Esophagus muscularis mucosa (tissue), 4 donors: ENCODE data around the gene MSI2. TPM values are rescaled to one million over a fixed set of nuclear protein-coding genes. Genes with fewer than 3 reads are reported as not detected.

Experiments
- DNase-seq: peaks from one replicate; pipeline ENCODE4 v3.0.0-alpha.2; 2017; ENCODE audit errors: extremely low spot score
- H3K27ac ChIP-seq, 4 donors: fragments of 200-600 bp; sonication (generic); replicated peaks in 1 of 4; 1 replicate in 3 of 4; 2 replicates in 1 of 4; pipeline ENCODE4 v1.5.1; 2016 to 2019; ENCODE audit warnings: mild to moderate bottlenecking in 1 of 4
- H3K27me3 ChIP-seq, 4 donors: fragments of 200-600 bp; sonication (generic); one replicate each; pipeline versions ENCODE4 v1.5.1 to v1.6.0; 2016 to 2019
- H3K36me3 ChIP-seq, 4 donors: fragments of 200-600 bp; sonication (generic); one replicate each; pipeline ENCODE4 v1.5.1; 2016 to 2019
- H3K4me1 ChIP-seq, 4 donors: fragments of 200-600 bp; sonication (generic); one replicate each; pipeline ENCODE4 v1.5.1; 2016 to 2019
- H3K4me3 ChIP-seq, 4 donors: fragments of 200-600 bp; sonication (generic); 1 replicate in 2 of 4; 2 replicates in 2 of 4; pipeline ENCODE4 v1.5.1; 2016 to 2019; ENCODE audit warnings: mild to moderate bottlenecking in 4 of 4, moderate library complexity in 1 of 4
- H3K9me3 ChIP-seq, 4 donors: fragments of 200-600 bp; sonication (generic); 1 replicate in 3 of 4; 2 replicates in 1 of 4; pipeline ENCODE4 v1.5.1; 2016 to 2019
- EP300 ChIP-seq: sonication (generic); formaldehyde crosslinking; IDR thresholded peaks from one replicate; pipeline ENCODE4 v1.6.1; 2017; ENCODE audit warnings: antibody characterized with exemption
- POLR2A ChIP-seq: fragments of 450-650 bp; IDR thresholded peaks from one replicate; pipeline ENCODE4 v1.6.1; 2017; ENCODE audit warnings: antibody characterized with exemption, moderate library complexity, mild to moderate bottlenecking, low read depth
- POLR2AphosphoS5 ChIP-seq, 2 donors: sonication (generic); formaldehyde crosslinking; IDR thresholded peaks; one replicate each; pipeline ENCODE4 v1.6.1; 2017; ENCODE audit warnings: antibody characterized with exemption in 2 of 2
- WGBS: methylation state at CpG from one replicate; pipeline ENCODE4 v1.1.5; 2018; 5-methylcytosine and 5-hydroxymethylcytosine counted together
- intact Hi-C: fragments of 100-400 bp; cut with DNase I; formaldehyde crosslinking; loops from one replicate; pipeline ENCODE4 v1.15.1; 2023
- total RNA-seq, 4 donors: library from RNA; depleted of rRNA; stranded (reverse); fragments of >200 nt; gene quantifications; one replicate each; pipeline versions ENCODE4 v1.1.0 to v1.2.1, GENCODE V29; 2016
- TF ChIP-seq, protein P1 (sequence below), 3 experiments: fragments of 200-600 bp in 2 of 3; fragments of 450-650 bp in 1 of 3; sonication (generic) in 2 of 3; IDR thresholded peaks; one replicate each; pipeline ENCODE4 v1.5.1; 2017 to 2019; ENCODE audit warnings: antibody characterized with exemption in 3 of 3, mild to moderate bottlenecking in 2 of 3, moderate library complexity in 1 of 3

Gene MSI2
- total RNA-seq, 4 donors from 2014 or later = 28.8 to 39.0 (median 29.6) TPM

DNA sequence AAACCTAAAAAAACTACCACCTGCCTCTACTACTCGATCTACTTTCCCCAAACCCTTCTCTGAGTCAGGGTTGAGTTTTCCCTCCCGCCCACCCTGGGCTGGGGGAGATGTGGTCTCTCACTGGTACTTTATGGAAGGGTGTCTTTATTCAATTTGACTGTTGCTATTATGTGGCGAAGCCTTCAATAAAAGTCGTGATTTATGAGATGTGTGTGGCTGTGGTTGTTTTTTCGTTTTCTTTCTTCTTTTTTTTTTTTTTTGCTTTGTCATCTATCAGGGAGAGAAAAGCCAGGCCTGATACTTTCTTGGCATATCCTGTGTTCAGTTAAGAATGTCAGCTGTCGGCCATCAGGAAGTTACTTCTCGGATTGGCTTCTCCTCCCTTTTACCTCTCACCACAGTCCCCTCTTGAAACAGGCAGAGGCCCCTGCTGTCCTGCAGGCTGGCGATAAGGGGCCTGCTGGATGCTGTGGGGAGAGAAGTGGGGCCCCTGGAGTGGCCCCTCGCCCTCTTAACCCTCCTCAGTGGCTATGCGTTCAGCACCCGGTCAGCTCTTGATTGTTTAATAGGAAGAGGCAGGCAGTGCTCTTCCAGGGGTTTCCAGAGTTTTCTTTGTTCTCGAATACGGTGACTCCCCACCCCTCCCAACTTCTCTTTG, 123.0 kb downstream of the MSI2 start:
- no peaks in the 10 kb centered on the region for H3K36me3 ChIP-seq
- no peaks in the 10 kb centered on the region for H3K27me3 ChIP-seq
- H3K4me1 ChIP-seq = peaks cover 0 to 18% (median 13%) of the 10 kb centered on the region in 4 donors
- WGBS = 65% methylated on average over 13 of the region's 13 CpGs
- TF ChIP-seq EP300 (no peak), POLR2A (no peak), POLR2AphosphoS5 (IDR thresholded peaks at IDR 0.05) (no peak)
- TF ChIP-seq, protein P1, sequence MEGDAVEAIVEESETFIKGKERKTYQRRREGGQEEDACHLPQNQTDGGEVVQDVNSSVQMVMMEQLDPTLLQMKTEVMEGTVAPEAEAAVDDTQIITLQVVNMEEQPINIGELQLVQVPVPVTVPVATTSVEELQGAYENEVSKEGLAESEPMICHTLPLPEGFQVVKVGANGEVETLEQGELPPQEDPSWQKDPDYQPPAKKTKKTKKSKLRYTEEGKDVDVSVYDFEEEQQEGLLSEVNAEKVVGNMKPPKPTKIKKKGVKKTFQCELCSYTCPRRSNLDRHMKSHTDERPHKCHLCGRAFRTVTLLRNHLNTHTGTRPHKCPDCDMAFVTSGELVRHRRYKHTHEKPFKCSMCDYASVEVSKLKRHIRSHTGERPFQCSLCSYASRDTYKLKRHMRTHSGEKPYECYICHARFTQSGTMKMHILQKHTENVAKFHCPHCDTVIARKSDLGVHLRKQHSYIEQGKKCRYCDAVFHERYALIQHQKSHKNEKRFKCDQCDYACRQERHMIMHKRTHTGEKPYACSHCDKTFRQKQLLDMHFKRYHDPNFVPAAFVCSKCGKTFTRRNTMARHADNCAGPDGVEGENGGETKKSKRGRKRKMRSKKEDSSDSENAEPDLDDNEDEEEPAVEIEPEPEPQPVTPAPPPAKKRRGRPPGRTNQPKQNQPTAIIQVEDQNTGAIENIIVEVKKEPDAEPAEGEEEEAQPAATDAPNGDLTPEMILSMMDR (IDR thresholded peaks at IDR 0.05) = no peak
- H3K4me3 ChIP-seq = no peak overlapping the region
- H3K9me3 ChIP-seq = peaks cover 0 to 6% (median 4%) of the 10 kb centered on the region in 4 donors
- DNase-seq = no peak
- peak overlapping the region in 1 of 4 donors; percentile 27 for H3K27ac ChIP-seq
- intact Hi-C loops = no loop called here

DNA sequence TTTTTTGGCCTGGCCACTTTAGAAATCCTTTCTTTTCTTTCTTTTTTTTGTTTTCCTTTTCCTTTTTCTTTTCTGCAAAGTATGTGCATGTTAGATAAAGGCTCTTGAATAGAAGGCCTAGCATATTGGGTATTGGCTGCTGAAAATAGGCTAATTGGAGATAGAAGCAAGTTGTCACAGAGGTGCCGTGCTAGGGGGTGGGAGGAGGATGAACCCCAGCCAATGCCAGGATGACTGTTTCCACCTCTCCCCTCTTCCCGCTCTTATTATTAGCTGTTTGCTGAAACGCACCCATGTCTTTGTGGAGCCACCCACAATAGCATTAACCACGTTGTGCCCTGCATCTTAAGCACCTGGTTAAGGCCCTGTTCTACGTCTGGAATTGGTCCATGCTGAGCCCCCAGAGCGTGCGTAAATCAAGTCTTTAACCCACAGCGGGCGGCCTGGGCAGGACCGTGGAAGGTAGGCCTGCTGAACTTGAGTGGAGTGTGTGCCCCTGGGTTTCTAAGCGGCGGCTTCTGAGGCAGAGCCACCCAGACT, 123.6 kb downstream of the MSI2 start:
- no peak overlapping the region for H3K4me3 ChIP-seq
- intact Hi-C loops = no loop called here
- peaks cover 0 to 8% (median 5%) of the 10 kb centered on the region in 4 donors for H3K9me3 ChIP-seq
- no peaks in the 10 kb centered on the region for H3K27me3 ChIP-seq
- 89% methylated on average over 10 of the region's 12 CpGs for WGBS
- H3K4me1 ChIP-seq = peaks cover 0 to 18% (median 13%) of the 10 kb centered on the region in 4 donors
- H3K27ac ChIP-seq = no peak overlapping the region
- no peaks in the 10 kb centered on the region for H3K36me3 ChIP-seq
- no peak for DNase-seq
- TF ChIP-seq, protein P1 (IDR thresholded peaks at IDR 0.05) = no peak
- TF ChIP-seq EP300 = no peak

DNA sequence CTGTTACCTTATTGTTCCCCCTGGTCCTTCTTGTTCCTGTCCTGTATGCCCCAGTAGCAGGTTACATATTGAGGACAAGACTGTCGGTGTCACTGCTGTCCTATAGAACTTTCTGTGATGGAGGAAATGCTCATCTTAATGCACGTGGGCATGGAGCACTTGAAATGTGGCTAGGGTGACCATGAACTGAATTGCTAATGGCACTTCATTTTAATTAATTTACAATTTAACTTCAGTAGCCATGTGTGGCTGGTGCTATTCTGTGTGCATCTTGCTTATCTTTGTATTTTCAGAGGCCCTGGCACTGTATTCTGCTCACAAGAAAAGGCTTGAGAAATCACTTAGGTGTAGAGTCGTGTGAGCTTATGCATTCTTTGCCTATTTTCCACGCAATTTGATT, 125.2 kb downstream of the MSI2 start:
- Histone ChIP-seq H3K9me3 (peaks cover 0 to 10% (median 5%) of the 10 kb centered on the region in 4 donors), H3K4me3 (no peak overlapping the region), H3K27me3 (no peaks in the 10 kb centered on the region), H3K4me1 (peaks cover 0 to 18% (median 13%) of the 10 kb centered on the region in 4 donors), H3K27ac (no peak overlapping the region), H3K36me3 (no peaks in the 10 kb centered on the region)
- TF ChIP-seq, protein P1 (IDR thresholded peaks at IDR 0.05) = no peak
- no peak for TF ChIP-seq POLR2A
- no peak for TF ChIP-seq POLR2AphosphoS5 (IDR thresholded peaks at IDR 0.05)
- TF ChIP-seq EP300 = no peak
- DNase-seq = no peak
- intact Hi-C loops = no loop called here
- WGBS = 99% methylated on average over 4 of the region's 4 CpGs

DNA sequence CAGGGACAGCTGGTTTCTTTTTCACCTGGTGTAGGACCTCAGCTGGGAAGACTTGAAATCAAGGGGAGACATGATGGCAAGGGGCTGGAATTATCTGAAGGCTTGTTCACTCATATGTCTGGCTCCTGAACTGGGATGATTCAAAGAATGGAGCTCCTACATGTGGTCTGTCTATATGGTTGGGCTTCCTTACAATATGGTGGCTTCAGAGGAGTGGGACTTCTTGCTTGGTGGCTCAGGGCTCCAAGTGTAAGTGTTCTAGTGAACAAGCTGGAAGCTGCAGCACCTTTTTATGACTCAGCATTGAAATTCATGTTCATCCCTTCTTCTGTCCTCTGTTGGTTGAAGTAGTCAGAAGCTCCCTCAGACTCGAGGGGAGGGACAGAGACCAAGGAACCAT, 127.9 kb downstream of the MSI2 start:
- TF ChIP-seq EP300 = no peak
- TF ChIP-seq POLR2AphosphoS5 (IDR thresholded peaks at IDR 0.05) = no peak
- TF ChIP-seq POLR2A = no peak
- TF ChIP-seq, protein P1 (IDR thresholded peaks at IDR 0.05) = no peak
- WGBS = 82% methylated on average over 1 of the region's 1 CpG
- peaks cover 0 to 25% (median 15%) of the 10 kb centered on the region in 4 donors for H3K9me3 ChIP-seq
- no peak overlapping the region for H3K4me3 ChIP-seq
- no peaks in the 10 kb centered on the region for H3K27me3 ChIP-seq
- DNase-seq = no peak
- H3K4me1 ChIP-seq = peaks cover 0 to 12% (median 4%) of the 10 kb centered on the region in 4 donors
- no peak overlapping the region for H3K27ac ChIP-seq
- no peaks in the 10 kb centered on the region for H3K36me3 ChIP-seq
- intact Hi-C loops = no loop called here
